Inflammatory macrophage treated with lipopolysaccharide for 4 hours (primary cell): ENCODE measurements around the gene FREY1.
"Not testable (repeated sequence)": the region's sequence is repeated elsewhere in the genome, so short reads cannot be mapped to it uniquely, and the experiment has no call there.

Experiments used
- DNase-seq: peaks from one replicate; pipeline ENCODE4 v3.0.0-alpha.2; 2020

FREY1 gene

GRCh38 chr11:45910623-45911022, 3.6 kb upstream of the FREY1 start:
- DNase-seq = no peak

- DNase-seq = no peak
Observed at GRCh38 chr11:45909594-45910475, 2.8 kb upstream of the FREY1 start.

GRCh38 chr11:45907911-45908370, 870 bp upstream of the FREY1 start:
- DNase-seq = no peak

- DNase-seq = peak; percentile 61
Observed at GRCh38 chr11:45906096-45906682, 882 bp downstream of the FREY1 start.

- DNase-seq = not testable (repeated sequence)
Observed at GRCh38 chr11:45905576-45905975, 1.5 kb downstream of the FREY1 start.

- no peak for DNase-seq
Observed at GRCh38 chr11:45905095-45905494, 2.0 kb downstream of the FREY1 start.

- DNase-seq = no peak
Observed at GRCh38 chr11:45904309-45904915, 2.7 kb downstream of the FREY1 start.

GRCh38 chr11:45902452-45903380, 4.4 kb downstream of the FREY1 start:
- DNase-seq = no peak

- no peak for DNase-seq
Observed at GRCh38 chr11:45901626-45902025, 5.4 kb downstream of the FREY1 start.

DNA sequence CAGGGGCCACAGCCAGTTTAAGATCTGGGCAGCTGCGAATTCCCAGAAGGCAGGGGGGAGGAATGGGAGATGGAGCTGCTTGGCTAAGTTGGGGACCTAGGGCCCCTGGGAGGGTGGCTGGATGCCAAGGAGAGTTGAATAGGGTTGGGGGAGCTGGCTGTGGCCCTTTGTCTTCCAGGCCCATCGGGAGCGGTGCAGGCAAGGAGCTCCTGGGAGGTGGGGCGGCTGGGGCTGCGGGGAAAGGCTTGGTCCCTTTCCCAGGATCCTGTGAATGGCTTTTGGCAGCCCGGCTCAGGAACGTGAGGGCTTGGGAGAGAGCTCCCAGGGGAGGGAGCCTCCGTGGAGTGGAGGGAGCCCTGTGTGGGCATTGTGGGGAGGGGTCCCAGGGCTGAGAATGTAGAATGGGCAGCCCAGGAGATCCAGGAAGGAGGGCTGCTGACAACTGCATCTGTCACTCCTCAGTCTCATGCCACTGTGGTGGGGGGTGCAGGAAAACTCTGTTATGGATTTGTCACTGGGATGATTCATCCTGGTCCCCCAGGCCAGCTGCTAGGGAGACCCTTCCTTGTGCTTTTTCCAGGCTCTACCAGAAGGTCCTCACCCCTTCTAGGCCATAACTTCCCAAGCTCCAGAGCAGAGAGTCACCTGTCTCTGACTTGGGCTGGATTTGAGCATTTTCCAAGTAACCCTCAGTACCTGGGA, 6.0 kb downstream of the FREY1 start:
- no peak for DNase-seq

- DNase-seq = not testable (repeated sequence)
Observed at GRCh38 chr11:45900175-45900800, 6.8 kb downstream of the FREY1 start.

GRCh38 chr11:45899448-45900174, 7.5 kb downstream of the FREY1 start:
- DNase-seq = peak; percentile 72

- no peak for DNase-seq
Observed at GRCh38 chr11:45899086-45899447, 8.0 kb downstream of the FREY1 start.

GRCh38 chr11:45897556-45897955, 9.5 kb downstream of the FREY1 start:
- DNase-seq = no peak

DNA sequence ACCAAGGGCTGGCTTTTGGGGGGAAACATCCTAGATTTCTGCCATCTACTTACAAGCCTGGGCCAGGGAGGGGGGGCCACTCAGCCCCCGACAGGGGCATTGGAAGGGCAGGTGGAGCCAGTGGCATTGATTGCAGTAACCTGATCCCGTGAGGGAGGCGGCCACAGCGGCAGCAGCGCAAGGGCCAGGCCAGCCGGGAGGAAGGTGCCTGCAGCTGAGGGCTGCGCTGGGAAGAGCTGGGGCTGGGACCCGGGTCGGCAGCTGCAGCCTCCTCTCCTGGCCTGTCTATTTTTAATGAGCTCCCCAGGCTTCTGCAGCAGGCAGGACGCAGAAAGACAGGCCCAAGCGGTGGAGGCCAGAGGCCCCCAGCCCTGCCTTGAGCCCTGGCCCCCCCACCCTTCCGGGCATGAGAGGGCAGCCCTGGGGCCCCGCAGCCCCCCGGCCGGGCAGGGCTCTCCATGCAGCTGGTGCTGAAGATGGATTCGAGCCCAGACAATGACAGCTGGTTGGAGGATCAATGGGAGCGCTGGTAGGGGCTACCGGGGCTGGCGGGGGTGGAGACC, 10.6 kb downstream of the FREY1 start:
- DNase-seq = no peak

DNA sequence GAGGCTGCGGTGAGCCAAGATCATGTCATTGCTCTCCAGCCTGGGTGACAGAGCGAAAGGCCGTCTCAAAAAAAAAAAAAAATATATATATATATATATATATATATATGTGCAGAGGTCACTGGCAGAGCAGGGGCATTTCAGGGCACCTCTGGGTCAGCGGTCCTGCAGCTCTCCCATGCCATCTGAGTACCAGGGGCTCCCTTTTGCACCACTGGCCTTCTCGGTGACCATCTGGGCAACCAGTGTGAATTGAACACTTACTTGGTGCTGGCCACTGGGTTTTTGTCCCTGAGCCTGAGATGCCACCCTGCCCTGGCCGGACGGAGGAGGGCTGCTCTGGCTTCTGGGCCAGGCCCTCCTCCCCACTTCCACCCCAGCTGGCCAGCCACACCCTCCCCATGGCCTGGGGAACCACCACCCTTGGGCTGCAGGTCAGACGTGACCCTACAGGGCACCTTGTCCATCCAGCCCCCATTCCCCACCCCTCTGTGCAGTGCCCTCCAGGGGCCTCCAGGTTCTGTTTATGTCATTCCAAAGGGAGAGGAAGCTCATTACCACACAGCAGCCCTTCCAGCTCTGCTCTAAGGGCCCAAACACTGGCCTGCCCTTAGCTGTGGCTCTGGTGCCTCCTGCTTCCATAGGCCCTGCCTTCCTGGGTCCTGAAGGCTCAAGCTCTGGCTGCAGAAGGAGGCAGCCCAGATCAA, 11.4 kb downstream of the FREY1 start:
- no peak for DNase-seq

DNA sequence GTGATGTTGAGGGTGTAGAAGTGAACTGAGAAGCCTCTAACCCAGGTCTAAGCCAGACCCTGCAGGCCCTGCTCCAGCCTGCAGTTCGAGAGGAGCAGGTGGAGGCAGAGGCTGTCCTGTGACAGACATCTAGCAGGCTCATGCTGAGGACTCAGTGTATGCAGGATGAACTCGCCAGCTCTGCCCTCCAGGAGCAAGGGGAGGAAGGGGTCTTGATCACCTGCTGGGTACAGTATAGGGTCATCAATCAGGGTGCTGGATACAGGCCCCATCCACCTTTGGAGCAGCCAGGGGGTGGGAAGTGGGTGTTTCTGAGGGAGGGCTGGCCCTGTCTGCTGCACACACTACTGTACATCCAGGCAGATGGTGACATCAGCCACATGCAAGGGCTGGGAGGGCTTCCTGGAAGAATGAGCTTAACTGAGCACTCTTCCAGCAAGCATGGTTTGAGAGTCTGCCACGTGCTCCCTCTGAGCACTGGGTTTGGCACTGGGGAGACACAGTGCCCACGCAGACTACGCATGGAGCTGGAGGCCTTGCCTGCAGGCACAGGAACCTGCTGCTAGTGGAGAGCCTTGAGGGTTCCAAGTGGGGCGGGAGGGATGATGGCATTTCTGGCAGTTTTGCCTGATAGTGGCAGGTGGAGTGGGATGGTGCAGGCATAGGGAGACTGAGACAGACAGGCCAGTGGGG, 12.4 kb downstream of the FREY1 start:
- no peak for DNase-seq

DNA sequence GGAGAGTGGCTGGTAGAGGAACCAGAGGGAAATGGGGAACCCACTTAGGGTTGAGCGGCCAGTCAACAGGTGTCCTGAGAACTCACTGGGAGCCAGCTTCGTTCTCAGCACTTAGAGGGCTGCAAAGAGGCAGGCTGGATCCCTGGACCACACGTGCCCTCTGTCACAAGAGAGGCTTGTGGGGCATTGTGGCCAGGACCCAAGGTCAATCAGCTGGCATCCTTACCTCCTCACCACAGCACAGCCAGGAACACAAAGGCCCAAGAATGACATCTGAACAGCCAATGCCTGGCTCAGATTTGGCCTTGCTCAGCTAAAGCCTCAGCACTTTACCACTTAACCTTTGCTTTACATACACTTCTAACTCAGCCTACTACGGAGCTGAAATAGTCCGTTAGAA, 14.2 kb downstream of the FREY1 start:
- DNase-seq = no peak

DNA sequence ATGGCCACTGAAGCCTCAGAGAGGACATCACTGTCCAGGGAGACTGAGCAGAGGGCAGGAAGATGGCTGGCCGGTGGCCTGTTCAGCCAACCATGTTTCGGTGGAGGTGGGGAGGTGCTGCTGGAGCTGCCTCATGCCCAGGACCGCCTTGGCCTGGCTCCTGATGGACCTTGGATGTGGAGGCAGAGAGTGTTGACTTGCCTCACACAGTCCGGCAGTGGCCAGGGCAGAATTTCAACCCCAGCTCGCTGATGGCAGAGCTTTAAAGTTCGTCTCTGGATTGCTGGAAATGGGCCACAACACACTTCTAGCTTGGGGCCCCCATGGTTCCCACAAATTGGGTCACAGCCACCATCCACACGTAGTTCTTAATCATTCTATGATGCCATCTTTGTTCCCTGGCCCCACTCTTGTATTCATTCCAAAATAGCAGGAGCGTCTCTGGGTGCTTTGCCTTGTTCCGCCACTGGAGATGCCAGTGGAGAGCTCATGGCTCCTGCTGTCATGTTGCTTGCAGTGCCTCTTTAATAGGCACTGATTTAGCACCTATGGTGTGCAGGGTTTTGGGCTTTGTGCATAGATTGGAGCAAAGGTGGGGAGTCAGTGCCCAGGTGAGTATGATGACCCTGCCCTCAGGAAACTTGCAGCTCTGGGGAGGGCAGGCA, 16.1 kb downstream of the FREY1 start:
- no peak for DNase-seq
